ENCODE results near the gene FAM241A.
"Not testable (repeated sequence)": the region's sequence is repeated elsewhere in the genome, so short reads cannot be mapped to it uniquely, and the experiment has no call there.

FAM241A gene

DNA sequence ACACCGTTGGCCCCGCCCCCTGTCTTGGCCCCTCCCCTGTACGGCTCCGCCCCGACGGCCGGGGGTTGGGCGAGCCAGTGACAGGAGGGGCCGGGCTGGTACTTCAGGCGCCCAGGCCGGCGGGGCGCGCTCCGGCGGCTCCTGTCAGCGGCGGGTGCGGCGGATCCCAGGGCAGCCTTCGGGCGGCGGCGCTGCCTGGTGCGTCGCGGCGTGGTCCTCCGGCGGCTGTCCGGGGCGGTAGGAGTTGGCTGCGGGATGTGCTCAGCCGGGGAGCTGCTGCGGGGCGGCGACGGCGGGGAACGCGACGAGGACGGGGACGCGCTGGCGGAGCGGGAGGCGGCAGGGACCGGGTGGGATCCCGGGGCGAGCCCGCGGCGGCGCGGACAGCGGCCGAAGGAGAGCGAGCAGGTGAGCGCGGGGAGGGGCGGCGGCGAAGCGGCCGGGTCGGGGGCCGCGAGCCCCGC lies at the start of gene FAM241A:
Gene FAM241A (plus strand): TSS at position 129 of the 464 bp plus-strand sequence. CDS start 127 bp downstream, at position 256.
- in situ Hi-C loops (cut with MboI; ENCODE audit: low pct_unique_long_range_greater_than_20kb, low sequenced_read_pairs), result no loop called here
- DNase-seq, result peak; percentile 80

DNA sequence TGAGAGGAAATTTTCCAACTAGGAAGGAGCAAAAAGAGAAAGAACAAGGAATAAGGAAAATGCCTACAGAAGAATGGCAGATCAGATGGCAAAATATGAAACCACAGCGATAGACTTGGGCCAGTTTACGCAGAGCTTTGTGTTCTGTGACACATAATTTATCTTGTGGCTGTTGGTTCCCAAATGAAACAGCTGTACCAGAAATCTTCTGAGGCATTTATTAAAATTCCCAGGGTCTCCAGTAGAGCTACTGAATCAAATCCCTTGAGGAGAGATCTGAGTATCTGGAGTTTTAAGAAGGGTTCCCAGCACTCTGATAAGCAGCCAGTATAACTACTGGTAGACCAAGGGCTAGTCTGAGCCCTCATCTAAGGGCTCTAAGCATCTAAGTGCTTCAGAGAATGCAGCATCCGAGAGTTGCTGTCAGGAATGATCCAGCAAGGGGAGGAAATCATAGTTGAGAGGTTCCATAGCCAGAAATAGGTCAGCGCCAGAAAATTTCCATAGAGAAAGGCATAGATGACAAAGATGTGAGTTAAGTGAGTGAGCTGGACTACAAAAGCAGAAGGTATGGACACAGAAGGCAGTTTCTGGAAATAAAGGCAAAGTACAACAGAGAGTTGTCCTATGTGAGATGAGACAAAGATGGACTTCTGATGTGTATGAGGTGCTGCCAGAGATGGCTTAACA lies 46.3 kb upstream of the FAM241A start:
- in situ Hi-C loops (cut with MboI; ENCODE audit: low pct_unique_long_range_greater_than_20kb, low sequenced_read_pairs), result loop anchor here (25.0 kb wide), 1 partner anchor 438 kb away; no protein-coding TSS in a partner anchor

DNA sequence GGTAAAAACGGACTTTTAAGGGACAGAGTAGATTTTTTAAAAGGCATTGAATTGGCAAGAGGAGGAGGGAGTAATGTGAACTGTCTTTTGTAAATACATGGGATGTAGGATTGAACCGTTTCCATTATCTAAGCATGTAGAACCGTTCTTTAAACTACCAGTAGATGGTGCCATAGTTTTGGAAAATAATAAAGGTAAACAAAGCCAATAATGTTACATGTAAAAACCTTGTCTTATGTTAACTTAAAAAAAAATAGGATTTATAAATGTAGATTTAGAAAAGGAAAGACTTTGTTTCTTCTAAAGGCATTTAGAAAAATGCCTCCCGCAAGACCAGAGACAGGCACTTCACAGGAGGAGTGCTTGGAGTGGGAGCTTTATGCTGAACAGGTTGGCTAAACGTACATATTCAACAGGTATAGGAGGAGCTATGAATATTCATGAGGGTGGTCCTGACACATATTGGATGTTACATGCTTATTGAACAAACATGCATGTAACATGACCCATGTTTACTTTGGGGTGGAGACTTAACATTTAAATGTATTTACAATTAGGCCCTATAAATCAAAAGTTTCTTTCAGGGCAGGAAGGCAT lies 45.5 kb upstream of the FAM241A start:
- in situ Hi-C loops (cut with MboI; ENCODE audit: low pct_unique_long_range_greater_than_20kb, low sequenced_read_pairs), result loop anchor here (25.0 kb wide), 1 partner anchor 438 kb away; no protein-coding TSS in a partner anchor
- DNase-seq, result peak; percentile 69

More for the DNA sequence above, 46.3 kb upstream of the FAM241A start:
- no peak for DNase-seq

DNA sequence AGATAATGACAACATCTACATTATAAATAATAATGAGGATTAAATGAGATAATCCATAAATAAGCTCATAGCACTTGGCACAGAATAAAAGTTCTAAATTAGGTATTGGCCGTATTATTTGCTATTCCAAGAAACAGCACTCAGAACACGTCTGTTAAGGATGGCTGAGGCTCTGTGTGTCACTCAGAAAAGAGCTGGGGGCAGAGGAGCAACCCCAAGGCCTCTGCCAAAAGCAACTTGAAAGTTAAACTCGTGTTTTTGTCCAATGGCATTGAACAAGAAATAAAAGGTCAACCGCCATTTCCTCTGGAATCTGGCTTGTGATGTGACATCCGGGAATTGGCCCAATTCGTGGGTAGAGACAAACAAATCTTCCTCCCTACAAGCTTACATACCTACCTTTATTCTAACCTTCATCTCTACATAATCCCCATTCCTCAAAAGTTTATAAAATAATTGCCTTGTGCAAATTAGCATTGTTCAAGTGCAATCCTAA lies 42.3 kb upstream of the FAM241A start:
- in situ Hi-C loops (cut with MboI; ENCODE audit: low pct_unique_long_range_greater_than_20kb, low sequenced_read_pairs), result no loop called here

DNA sequence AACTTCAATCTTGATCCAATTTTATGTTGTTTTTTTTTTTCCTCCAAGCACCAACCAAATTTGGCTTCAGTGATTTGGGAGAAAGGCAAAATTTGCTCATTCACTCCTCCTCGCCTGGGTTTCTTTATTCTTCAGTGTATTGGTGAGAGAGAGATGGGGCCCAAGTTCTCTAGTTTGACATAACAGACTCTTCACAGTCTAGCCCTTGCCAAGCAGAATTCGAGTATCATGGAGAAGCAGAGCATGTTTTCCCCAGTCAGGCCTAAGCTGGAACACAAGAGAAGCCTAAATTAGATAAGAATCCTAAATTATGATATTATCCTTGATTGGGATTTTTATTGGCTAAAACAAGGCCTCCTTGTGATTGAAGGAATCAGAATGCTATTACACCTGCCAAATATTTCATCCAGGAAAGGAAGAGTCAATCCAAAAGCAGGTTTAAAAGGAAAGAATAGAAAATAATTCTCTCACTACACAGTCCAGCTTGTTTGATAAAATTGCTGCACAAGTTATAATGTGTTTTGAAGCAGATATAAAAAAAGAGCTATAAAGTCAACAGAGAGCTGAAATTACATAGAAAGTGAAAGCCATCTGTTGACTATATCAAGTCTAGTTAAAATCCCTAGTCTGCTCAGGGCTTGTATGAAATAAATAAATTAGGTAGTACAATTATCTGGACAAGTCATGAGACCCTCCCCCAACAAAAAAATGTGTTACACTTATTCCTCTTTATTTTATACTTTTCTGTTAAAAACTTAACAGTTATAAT lies 39.9 kb upstream of the FAM241A start:
- no peak for DNase-seq
- in situ Hi-C loops (cut with MboI; ENCODE audit: low pct_unique_long_range_greater_than_20kb, low sequenced_read_pairs), result no loop called here

More for the DNA sequence above, 42.3 kb upstream of the FAM241A start:
- DNase-seq, result no peak

DNA sequence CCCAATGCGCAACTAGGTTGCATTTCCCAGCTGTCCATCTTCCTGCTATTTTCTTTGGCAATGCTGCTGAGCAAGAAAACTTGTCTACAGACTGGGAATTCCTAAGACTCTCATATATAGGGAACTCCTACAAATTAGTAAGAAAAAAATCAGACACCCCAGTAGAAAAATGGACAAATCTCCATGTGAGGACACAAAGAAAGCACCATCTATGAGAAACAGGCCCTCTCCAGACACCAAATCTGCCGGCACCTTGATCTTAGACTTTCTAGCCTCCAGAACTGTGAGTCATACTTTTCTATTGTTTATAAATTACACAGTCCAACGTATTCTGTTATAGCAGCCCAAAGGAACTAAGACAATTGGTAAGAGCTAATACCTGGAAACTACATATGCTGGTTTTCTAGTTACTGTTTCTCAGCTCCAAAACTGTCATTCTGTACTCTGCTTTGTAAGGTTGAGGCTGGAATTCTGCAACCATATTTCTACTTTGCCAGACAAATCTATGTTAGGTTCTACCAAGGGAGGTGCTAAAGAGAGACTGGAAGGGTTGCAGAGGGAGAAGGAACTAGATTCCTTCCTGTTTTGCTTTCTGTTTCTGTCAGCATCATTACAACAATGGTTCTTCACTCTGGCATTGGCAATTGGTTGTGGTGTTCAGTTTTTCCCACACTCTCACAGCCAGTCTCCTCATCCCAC lies 35.7 kb upstream of the FAM241A start:
- peak; percentile 40 for DNase-seq
- in situ Hi-C loops (cut with MboI; ENCODE audit: low pct_unique_long_range_greater_than_20kb, low sequenced_read_pairs), result no loop called here

DNA sequence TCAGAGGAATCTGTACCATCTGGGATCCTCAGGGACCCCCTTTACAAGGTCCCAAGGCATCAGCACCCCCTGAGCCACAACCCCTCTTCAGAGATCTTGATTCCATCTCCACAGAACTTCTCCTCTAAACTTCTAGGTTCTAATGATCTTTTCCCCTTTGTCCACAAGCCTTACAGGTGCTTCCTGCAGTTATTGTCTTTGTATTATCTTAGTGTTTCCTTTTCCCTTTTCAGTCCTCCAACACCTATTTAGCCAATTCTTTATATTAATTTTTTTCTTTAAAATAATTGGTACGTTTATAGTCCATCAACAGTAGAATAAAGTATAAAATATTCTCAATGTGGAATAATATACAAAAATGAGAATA lies 35.2 kb upstream of the FAM241A start:
- DNase-seq, result no peak
- in situ Hi-C loops (cut with MboI; ENCODE audit: low pct_unique_long_range_greater_than_20kb, low sequenced_read_pairs), result no loop called here

DNA sequence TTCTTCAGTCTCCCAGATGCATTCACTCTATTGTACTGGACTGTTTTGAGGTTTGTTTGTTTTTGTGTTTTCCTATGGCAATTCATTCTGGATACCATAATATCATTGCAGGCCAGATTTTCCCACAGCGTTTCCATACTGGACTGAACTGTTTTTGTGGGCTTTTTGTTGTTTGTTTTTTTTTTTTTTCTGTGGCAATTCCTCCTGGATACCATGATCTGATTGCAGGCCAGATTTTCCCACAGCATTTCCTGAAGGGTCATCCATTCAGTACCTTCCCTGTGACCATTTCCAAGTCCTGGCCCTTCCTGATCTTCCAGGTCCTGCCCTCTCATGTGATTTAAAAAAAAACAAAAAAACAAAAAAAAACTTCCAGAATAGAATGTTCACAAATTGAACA lies 33.9 kb upstream of the FAM241A start:
- DNase-seq, result no peak
- in situ Hi-C loops (cut with MboI; ENCODE audit: low pct_unique_long_range_greater_than_20kb, low sequenced_read_pairs), result no loop called here

DNA sequence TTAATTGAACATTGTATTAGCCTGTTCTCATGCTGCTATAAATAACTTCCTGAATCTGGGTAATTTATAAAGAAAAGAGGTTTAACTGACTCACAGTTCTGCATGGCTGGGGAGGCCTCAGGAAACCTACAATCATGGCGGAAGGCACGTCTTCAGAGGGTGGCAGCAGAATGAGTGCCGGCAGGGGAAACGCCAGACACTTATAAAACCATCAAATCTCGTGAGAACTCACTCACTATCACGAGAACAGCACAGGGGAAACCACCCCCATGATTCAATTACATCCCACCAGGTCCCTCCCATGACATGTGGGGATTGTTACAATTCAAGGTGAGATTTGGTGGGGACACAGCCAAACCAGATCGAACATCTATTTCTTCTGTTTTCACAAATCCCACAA lies 33.2 kb upstream of the FAM241A start:
- DNase-seq; in situ Hi-C loops (cut with MboI; ENCODE audit: low pct_unique_long_range_greater_than_20kb, low sequenced_read_pairs): not testable (repeated sequence)

DNA sequence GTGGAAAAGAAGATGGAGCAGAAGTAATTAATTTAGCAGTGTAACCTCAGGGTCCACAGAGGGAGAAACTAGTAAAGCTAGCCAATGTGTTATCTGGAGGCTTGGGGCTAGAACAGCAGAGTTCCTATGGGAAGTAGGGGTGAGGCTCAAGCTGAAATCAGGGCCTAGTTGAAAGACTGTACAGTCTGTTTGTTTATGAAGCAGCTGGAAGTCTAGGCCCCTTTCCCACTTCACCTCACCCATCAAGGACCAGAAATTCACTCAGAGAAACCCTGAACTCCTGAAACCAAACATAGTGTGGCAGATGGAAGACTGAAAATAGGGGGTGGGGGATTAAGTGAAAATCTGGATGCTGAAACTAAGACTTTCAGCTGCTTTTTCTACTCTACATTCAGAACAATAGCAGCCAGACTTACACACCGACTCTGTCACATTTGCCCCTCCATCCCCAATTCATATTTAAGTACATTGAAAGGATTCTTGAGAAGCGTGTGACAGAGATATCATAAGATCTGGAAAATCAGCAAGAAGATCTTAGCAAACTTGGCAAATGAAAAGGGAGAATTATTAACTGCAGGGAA lies 32.6 kb upstream of the FAM241A start:
- DNase-seq, result no peak
- in situ Hi-C loops (cut with MboI; ENCODE audit: low pct_unique_long_range_greater_than_20kb, low sequenced_read_pairs), result no loop called here

DNA sequence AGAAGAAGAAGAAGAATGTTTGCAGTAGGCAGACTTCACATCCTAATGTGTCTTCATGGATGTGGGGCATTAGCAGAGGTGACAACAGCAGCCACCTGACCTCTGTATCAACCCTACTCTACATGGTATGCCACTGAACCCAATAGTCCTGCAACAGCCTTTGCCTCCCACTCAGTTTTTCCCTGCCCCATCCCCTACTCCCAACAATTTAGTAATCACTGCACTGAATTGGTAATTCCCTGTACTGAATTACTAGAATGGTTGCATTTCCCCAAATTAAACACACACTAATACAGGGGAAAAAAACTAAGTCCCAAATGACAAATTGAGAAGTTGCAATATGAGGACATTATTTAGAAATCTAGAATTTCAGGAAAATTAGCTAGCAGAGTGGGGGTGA lies 31.4 kb upstream of the FAM241A start:
- in situ Hi-C loops (cut with MboI; ENCODE audit: low pct_unique_long_range_greater_than_20kb, low sequenced_read_pairs), result no loop called here

DNA sequence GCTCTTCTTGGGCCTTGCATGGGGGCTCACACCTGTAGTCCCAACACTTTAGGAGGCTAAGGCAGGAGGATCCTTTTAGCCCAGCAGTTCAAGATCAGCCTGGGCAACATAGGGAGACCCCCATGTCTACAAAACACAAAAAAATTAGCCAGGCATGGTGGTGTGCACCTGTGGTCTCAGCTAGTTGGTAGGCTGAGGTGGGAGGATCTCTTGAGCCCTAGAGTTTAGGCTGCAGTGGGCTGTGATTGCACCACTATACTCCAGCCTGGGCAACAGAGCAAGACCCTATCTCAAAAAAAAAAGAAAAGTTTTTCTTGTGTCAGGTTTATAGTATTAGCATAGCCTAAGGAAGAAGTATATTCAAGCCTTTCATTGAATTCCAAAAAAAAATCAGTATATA lies 30.8 kb upstream of the FAM241A start:
- no peak for DNase-seq
- in situ Hi-C loops (cut with MboI; ENCODE audit: low pct_unique_long_range_greater_than_20kb, low sequenced_read_pairs), result no loop called here

More for the DNA sequence above, 31.4 kb upstream of the FAM241A start:
- DNase-seq, result no peak

DNA sequence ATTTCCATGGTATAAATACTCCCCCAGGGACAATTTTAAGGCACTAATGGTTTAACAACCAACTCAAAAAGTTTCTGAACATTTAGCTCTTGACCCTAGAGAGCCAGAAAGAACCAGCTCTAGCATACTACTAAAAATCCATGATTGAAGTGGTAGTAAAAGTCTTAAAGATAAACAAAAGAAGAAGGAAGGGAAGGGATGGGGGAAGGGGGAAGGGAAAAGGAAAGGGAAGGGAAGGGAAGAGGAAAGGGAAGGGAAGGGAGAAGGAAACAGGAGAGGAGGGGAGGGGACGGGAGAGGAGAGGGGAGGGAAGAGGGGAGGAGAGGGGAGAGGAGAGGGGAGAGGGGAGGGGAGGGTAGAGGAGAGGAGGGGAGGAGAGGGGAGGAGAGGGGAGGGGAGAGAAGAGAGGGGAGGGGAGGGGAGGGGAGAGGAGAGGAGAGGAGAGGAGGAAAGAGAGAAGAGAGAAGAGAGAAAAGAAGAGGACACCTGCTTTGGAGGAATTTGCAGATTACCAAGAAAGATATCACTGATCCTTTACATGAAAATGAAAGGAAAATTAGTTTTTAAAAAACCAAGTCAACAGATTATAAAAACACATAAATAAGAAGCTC lies 26.4 kb upstream of the FAM241A start:
- no peak for DNase-seq
- in situ Hi-C loops (cut with MboI; ENCODE audit: low pct_unique_long_range_greater_than_20kb, low sequenced_read_pairs), result no loop called here

DNA sequence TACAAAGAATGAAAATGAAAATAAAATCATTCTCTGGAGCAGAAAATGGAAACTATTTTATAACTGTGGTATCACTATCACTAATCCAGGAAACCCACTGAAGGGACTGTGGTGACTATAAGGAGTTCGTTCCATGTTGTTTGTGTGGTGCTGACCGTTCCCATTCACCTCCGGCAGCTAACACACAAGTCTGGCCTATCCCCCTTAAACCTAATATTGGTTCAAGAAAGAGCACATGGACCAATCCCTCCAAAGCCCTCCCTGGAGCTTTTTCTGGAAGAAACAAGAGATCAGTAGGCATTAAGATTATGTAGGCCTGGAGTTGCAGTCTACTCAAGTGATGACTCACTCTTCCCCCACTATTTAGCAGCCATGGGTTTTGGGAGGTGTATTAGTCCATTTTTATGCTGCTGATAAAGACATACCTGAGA lies 25.9 kb upstream of the FAM241A start:
- in situ Hi-C loops (cut with MboI; ENCODE audit: low pct_unique_long_range_greater_than_20kb, low sequenced_read_pairs), result no loop called here

DNA sequence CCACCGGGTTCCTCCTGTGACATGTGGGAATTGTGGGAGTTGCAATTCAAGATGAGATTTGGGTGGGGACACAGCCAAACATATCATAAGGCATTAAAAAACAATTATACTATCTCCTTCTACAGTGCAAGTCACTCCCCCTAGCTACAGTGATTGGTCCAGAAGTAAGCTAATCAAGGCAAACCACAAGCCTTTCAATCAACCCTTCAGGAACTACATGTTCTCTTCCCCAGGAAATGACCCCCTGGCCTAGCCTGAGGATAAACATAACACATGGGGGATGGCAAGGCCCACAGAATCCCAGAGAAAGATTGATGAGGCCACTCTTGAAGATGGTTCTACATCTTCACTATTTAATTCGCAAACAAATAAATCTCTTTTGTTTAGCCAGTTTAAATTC lies 25.2 kb upstream of the FAM241A start:
- in situ Hi-C loops (cut with MboI; ENCODE audit: low pct_unique_long_range_greater_than_20kb, low sequenced_read_pairs), result no loop called here
- peak; percentile 46 for DNase-seq

More for the DNA sequence above, 25.9 kb upstream of the FAM241A start:
- DNase-seq, result no peak

DNA sequence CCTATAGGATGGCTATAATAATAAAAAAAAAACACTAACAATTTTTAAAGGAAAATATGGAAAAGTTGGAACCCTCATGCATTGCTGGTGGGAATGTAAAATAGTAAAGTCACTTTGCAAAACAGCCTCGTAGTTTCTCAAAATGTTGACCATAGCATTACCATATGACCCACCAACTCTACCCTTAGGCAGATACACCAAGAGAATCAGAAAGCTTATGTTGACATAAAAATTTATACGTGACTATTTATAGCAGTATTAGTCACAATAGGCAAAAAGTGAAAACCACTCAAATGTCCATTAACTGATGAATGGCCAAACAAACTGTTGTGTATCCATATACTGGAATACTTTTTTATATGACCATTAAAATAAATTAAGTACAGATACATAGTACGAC lies 19.8 kb upstream of the FAM241A start:
- in situ Hi-C loops (cut with MboI; ENCODE audit: low pct_unique_long_range_greater_than_20kb, low sequenced_read_pairs), result no loop called here
- DNase-seq, result no peak

DNA sequence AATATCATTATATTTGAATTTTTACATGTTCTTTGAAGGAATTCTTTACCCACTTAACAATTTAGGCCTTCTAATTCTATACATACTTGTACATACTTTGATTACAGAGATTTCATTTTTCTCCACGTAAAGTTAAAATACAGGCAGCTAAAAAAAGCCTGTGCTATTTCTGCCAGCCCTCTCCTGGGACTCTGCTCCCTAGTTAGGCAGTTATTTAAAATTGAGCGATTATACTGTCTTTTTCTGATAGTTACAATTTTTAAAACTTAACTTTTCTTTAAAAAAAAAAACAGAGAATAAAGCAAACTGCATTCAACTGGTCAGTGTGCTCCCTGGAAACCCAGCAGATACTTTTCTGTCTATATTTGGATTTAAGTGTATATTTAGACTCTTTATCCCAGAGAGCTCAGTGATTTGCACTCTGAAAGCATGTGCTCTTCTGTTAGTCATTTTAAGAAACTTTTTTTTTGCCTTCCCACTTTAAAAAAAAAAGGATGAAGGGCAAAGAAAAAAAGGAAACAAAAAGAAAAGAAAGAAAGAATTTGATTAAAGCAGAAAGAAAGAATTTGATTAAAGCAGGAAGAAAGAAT lies 18.1 kb upstream of the FAM241A start:
- in situ Hi-C loops (cut with MboI; ENCODE audit: low pct_unique_long_range_greater_than_20kb, low sequenced_read_pairs), result no loop called here

DNA sequence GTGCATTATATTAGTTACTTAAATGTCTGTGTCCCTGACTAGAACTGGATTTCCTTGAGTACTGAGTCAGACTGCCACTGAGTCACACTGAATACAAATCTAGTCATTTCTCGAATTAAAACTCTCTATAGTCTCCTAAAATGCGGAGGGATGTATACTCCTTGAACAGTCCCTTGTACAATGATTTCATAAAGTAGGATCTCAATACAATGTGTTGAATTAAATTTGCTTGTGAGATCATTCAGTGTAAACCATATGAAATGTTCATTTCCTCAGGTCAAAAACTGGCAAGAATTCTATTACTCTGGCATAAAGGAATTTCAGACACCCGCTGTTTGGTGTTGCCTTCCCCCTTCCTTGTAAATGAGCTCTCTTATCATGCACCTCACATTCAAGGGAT lies 17.5 kb upstream of the FAM241A start:
- DNase-seq, result no peak
- in situ Hi-C loops (cut with MboI; ENCODE audit: low pct_unique_long_range_greater_than_20kb, low sequenced_read_pairs), result no loop called here

More for the DNA sequence above, 18.1 kb upstream of the FAM241A start:
- no peak for DNase-seq

Data from KBM-7 (cell line).